PFSK-1 (cell line): Measurements from ENCODE around the gene CDK19.

Source experiments
- FOXP2 ChIP-seq: optimal IDR thresholded peaks from 2 replicates; pipeline ENCODE3; 2011; ENCODE audit warnings: borderline replicate concordance, control low read depth, inconsistent platforms; ENCODE audit not compliant: insufficient read depth; ENCODE audit errors: extremely low read length, extremely low read depth
- POLR2AphosphoS5 ChIP-seq: IDR thresholded peaks from 2 replicates; pipeline ENCODE4 v1.6.1; 2012; ENCODE audit warnings: low read depth, mild to moderate bottlenecking, control low read depth, low read length, moderate library complexity
- REST ChIP-seq, 2 experiments: IDR thresholded peaks; 2 replicates each; pipeline versions ENCODE4 v1.6.1 to v1.8.0; 2011 to 2012; ENCODE audit warnings: low read depth in 2 of 2, low read length in 2 of 2, control low read depth in 1 of 2, inconsistent platforms in 1 of 2, mild to moderate bottlenecking in 1 of 2, moderate library complexity in 1 of 2; ENCODE audit not compliant: insufficient read depth in 1 of 2
- SIN3A ChIP-seq: IDR thresholded peaks from 2 replicates; pipeline ENCODE4 v1.6.1; 2012; ENCODE audit warnings: mild to moderate bottlenecking, low read length, moderate library complexity, borderline replicate concordance; ENCODE audit not compliant: insufficient read depth
- TAF1 ChIP-seq: IDR thresholded peaks from 2 replicates; pipeline ENCODE4 v1.6.1; 2012; ENCODE audit warnings: low read length, control low read depth, borderline replicate concordance; ENCODE audit not compliant: insufficient read depth

CDK19 gene

GRCh38 chr6:110561696-110562095 lies 253.6 kb downstream of the CDK19 start:
- TF ChIP-seq SIN3A (no peak), FOXP2 (no peak), TAF1 (no peak), REST (IDR thresholded peaks at IDR 0.05; ENCODE audit: insufficient read depth in 1 of 2, low read depth in 2 of 2, low read length in 2 of 2) (no peak), POLR2AphosphoS5 (no peak)

- TF ChIP-seq SIN3A (no peak), POLR2AphosphoS5 (no peak), REST (IDR thresholded peaks at IDR 0.05; ENCODE audit: insufficient read depth in 1 of 2, low read depth in 2 of 2, low read length in 2 of 2) (no peak), TAF1 (no peak), FOXP2 (no peak)
Observed at GRCh38 chr6:110561008-110561396, 254.3 kb downstream of the CDK19 start.

DNA sequence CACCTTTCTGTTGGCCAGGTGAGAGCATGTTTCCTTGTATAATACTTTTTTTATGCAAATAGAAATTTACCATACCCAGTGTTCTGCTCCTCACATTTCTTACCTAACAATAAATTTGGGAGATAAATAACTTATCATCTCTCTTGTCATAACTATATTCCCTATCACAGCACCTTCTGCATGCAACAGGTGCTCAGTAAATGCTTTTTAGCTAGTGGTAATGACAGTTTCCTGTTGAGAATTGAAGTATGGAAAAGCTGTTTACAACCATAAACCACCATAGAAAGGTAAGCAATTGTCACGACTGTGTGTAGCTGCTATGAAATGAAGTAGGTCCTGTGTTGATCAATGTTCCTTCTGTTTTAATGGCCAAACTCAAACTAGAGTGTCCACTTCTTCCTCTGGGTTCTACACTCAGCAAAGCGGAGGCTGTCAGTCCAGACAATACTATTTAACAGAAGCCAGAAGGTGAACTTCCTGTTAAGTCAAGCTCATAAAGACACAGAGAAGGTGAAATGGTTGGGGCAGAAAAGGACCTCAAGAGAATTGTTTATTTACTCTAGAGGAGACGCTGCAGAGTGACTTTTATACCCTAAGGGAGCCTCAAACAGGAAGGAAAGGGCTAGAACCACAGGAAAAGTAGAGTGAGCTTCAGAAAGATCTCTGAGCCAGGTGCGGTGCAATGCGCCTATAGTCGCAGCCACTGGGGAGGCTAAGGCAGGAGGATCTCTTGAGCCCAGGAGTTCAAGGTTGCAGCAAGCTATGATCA lies 254.8 kb downstream of the CDK19 start:
- TF ChIP-seq TAF1 (no peak), POLR2AphosphoS5 (no peak), FOXP2 (no peak), SIN3A (no peak), REST (IDR thresholded peaks at IDR 0.05; ENCODE audit: insufficient read depth in 1 of 2, low read depth in 2 of 2, low read length in 2 of 2) (no peak)
